HCT116 (cell line): Measurements from ENCODE around the gene ITFG1.
A peak's percentile ranks its signal among the peaks of the same experiment; 100 is the strongest.

Source experiments
- CBX3 ChIP-seq: IDR thresholded peaks from 2 replicates; pipeline ENCODE4 v1.6.1; 2012; ENCODE audit warnings: low read depth
- CEBPB ChIP-seq: IDR thresholded peaks from 2 replicates; pipeline ENCODE4 v1.6.1; 2012; ENCODE audit warnings: low read depth
- EZH2 ChIP-seq: fragments of 200-600 bp; sonication (generic); IDR thresholded peaks from 2 replicates; pipeline ENCODE4 v1.6.1; 2017; ENCODE audit warnings: antibody characterized with exemption, mixed run types
- EZH2phosphoT487 ChIP-seq: fragments of 200-600 bp; IDR thresholded peaks from 2 replicates; pipeline ENCODE4 v1.6.1; 2018; ENCODE audit warnings: antibody characterized with exemption, borderline replicate concordance
- FOSL1 ChIP-seq: IDR thresholded peaks from 2 replicates; pipeline ENCODE4 v1.6.1; 2012; ENCODE audit warnings: low read depth
- JUND ChIP-seq: IDR thresholded peaks from 2 replicates; pipeline ENCODE4 v1.6.1; 2012
- POLR2A ChIP-seq: IDR thresholded peaks from 2 replicates; pipeline ENCODE4 v1.7.0; 2011; ENCODE audit warnings: borderline replicate concordance; ENCODE audit not compliant: insufficient read depth, insufficient read length; ENCODE audit errors: extremely low read depth
- RAD21 ChIP-seq: IDR thresholded peaks from 2 replicates; pipeline ENCODE4 v1.6.1; 2012; ENCODE audit warnings: low read depth, mild to moderate bottlenecking
- SIN3A ChIP-seq: IDR thresholded peaks from 2 replicates; pipeline ENCODE4 v1.6.1; 2012; ENCODE audit warnings: low read depth
- YY1 ChIP-seq: IDR thresholded peaks from 2 replicates; pipeline ENCODE4 v1.6.1; 2011; ENCODE audit warnings: low read length, low read depth, moderate library complexity, mild to moderate bottlenecking; ENCODE audit not compliant: insufficient replicate concordance; ENCODE audit errors: extremely low read depth
- ZNF274 ChIP-seq: fragments of 200-500 bp; sonication (Bioruptor generic); IDR thresholded peaks from 2 replicates; pipeline ENCODE4 v1.6.1; 2014; ENCODE audit warnings: mild to moderate bottlenecking, low read depth, low read length, inconsistent platforms
- TF ChIP-seq, protein P1 (sequence below): IDR thresholded peaks from 2 replicates; pipeline ENCODE4 v1.6.1; 2012
- TF ChIP-seq, protein P2 (sequence below), 3 experiments: fragments of 200-600 bp in 1 of 3; sonication (generic) in 1 of 3; IDR thresholded peaks in 2 of 3; conservative IDR thresholded peaks in 1 of 3; 2 replicates each; pipeline ENCODE4 v1.5.1; 2012 to 2017; ENCODE audit warnings: low read depth in 2 of 3, low read length in 2 of 3, antibody characterized with exemption in 1 of 3, borderline replicate concordance in 1 of 3, control low read depth in 1 of 3, mild to moderate bottlenecking in 1 of 3, mixed read lengths in 1 of 3, mixed run types in 1 of 3, moderate library complexity in 1 of 3; ENCODE audit not compliant: insufficient read depth in 1 of 3
- TF ChIP-seq, protein P3 (sequence below): IDR thresholded peaks from 2 replicates; pipeline ENCODE4 v1.6.1; 2012; ENCODE audit warnings: low read depth

DNA sequence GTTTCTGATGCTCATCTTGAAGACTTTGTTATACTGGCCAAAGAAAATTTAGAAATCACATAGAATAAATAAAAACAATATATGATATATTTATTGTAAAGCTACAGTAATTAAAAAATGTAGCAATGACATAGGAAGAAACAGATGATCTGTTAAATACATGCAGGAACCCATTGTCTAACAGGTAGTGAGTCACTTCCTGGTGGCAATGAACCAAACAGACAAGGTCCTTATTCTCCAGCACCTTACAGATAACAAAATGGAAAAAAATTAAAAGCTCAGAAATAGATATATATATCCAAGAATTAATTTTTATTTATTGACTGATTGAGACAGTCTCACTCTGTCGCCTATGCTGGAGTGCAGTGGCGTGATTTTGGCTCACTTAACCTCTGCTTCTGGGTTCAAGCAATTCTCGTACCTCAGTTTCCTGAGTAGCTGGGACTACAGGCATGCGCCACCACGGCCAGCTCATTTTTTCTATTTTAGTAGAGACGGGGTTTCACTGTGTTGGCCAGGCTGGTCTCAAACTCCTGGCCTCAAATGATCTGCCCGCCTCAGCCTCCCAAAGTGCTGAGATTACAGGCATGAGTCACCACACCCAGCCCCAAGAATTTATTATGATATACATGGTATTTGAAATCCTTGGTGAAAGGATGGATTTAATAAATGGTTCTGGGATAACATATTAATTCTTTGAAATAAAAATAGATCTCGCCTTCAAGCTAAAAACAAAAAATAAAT lies 324.6 kb downstream of the ITFG1 start:
- TF ChIP-seq, protein P1, sequence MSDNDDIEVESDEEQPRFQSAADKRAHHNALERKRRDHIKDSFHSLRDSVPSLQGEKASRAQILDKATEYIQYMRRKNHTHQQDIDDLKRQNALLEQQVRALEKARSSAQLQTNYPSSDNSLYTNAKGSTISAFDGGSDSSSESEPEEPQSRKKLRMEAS: no peak
- TF ChIP-seq POLR2A: no peak
- TF ChIP-seq, protein P2, sequence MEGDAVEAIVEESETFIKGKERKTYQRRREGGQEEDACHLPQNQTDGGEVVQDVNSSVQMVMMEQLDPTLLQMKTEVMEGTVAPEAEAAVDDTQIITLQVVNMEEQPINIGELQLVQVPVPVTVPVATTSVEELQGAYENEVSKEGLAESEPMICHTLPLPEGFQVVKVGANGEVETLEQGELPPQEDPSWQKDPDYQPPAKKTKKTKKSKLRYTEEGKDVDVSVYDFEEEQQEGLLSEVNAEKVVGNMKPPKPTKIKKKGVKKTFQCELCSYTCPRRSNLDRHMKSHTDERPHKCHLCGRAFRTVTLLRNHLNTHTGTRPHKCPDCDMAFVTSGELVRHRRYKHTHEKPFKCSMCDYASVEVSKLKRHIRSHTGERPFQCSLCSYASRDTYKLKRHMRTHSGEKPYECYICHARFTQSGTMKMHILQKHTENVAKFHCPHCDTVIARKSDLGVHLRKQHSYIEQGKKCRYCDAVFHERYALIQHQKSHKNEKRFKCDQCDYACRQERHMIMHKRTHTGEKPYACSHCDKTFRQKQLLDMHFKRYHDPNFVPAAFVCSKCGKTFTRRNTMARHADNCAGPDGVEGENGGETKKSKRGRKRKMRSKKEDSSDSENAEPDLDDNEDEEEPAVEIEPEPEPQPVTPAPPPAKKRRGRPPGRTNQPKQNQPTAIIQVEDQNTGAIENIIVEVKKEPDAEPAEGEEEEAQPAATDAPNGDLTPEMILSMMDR (IDR thresholded peaks at IDR 0.05 in 2 of 3, conservative IDR thresholded peaks at IDR 0.05 in 1 of 3; ENCODE audit: borderline replicate concordance in 1 of 3, insufficient read depth in 1 of 3, low read depth in 2 of 3, low read length in 2 of 3): no peak
- no peak for TF ChIP-seq EZH2
- no peak for TF ChIP-seq EZH2phosphoT487
- no peak for TF ChIP-seq CBX3
- TF ChIP-seq YY1: no peak
- no peak for TF ChIP-seq CEBPB
- peak; percentile 34; the same call in 1 of the 2 replicates for TF ChIP-seq FOSL1
- TF ChIP-seq ZNF274: no peak
- TF ChIP-seq RAD21: no peak
- no peak for TF ChIP-seq SIN3A
- 0 out of 2 replicates have a peak, but pooled peaks have one; percentile 9 for TF ChIP-seq JUND
- TF ChIP-seq, protein P3, sequence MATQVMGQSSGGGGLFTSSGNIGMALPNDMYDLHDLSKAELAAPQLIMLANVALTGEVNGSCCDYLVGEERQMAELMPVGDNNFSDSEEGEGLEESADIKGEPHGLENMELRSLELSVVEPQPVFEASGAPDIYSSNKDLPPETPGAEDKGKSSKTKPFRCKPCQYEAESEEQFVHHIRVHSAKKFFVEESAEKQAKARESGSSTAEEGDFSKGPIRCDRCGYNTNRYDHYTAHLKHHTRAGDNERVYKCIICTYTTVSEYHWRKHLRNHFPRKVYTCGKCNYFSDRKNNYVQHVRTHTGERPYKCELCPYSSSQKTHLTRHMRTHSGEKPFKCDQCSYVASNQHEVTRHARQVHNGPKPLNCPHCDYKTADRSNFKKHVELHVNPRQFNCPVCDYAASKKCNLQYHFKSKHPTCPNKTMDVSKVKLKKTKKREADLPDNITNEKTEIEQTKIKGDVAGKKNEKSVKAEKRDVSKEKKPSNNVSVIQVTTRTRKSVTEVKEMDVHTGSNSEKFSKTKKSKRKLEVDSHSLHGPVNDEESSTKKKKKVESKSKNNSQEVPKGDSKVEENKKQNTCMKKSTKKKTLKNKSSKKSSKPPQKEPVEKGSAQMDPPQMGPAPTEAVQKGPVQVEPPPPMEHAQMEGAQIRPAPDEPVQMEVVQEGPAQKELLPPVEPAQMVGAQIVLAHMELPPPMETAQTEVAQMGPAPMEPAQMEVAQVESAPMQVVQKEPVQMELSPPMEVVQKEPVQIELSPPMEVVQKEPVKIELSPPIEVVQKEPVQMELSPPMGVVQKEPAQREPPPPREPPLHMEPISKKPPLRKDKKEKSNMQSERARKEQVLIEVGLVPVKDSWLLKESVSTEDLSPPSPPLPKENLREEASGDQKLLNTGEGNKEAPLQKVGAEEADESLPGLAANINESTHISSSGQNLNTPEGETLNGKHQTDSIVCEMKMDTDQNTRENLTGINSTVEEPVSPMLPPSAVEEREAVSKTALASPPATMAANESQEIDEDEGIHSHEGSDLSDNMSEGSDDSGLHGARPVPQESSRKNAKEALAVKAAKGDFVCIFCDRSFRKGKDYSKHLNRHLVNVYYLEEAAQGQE: no peak
